ENCODE data around the gene PDK2.

PDK2 gene

GRCh38 chr17:50091918-50092285 is 3.2 kb upstream of the PDK2 start:
- TF ChIP-seq CTCF (IDR thresholded peaks at IDR 0.05; ENCODE audit: insufficient read depth, low read length, missing control alignments) = no peak
- ChIA-PET POLR2A (no interaction called here), CTCF (interaction anchor here (1.0 to 9.8 kb wide), 18 partner anchors 11 to 270 kb away, joined by 3 to 280 read pairs (median 23); partner anchors contain the start of gene SGCA)
- no peak overlapping the region for H3K4me3 ChIP-seq (ENCODE audit: low read depth, low read length)
- no peak for DNase-seq (ENCODE audit: low read depth, low spot score)

DNA sequence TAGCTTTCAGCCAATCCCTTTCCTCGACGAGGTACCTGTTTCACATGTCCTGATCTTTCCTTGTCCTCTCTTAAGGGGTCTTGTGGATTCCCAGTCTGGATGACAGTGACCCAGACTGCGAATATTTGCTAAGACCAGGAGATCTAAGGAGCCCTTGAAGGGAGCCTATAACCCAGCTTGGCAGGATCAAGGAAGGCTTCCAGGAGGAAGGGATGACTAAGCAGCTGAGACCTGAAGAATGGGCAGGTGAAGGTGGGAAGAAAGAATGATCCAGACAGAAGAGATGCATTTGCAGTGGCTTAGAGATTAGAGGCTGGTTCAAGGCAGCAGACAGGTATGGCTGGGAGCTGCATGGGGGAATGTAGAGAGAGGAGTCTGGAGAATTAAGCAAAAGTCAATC is 1.9 kb upstream of the PDK2 start:
- H3K4me3 ChIP-seq (ENCODE audit: low read depth, low read length) = no peak overlapping the region
- no peak for TF ChIP-seq CTCF (IDR thresholded peaks at IDR 0.05; ENCODE audit: insufficient read depth, low read length, missing control alignments)
- ChIA-PET POLR2A (interaction anchor here (0.7 to 1.2 kb wide), 3 partner anchors 15 to 199 kb away, joined by 4 to 5 read pairs (median 5); no protein-coding TSS in a partner anchor), CTCF (interaction anchor here (1.0 to 9.8 kb wide), 37 partner anchors 9 to 269 kb away, joined by 3 to 280 read pairs (median 14); partner anchors contain the start of gene SGCA)
- no peak for DNase-seq (ENCODE audit: low read depth, low spot score)

DNA sequence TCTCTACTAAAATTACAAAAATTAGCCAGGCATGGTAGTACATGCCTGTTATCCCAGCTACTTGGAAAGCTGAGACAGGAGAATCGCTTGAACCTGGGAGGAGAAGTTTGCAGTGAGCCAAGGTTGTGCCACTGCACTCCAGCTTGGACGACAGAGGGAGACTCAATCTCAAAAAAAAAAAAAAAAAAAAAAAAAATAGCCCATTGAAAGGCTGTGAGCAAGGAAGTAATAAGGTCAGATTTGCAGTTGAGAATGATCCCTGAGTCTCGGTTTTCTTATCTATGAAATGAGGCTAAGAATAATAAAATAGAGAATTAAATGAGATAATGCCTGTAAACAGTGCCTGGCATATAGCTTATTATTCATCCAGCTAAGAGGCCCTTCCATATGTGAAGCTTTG is 1.3 kb upstream of the PDK2 start:
- TF ChIP-seq CTCF (IDR thresholded peaks at IDR 0.05; ENCODE audit: insufficient read depth, low read length, missing control alignments) = no peak
- CTCF ChIA-PET = interaction anchor here (0.6 to 9.8 kb wide), 69 partner anchors 9 to 330 kb away, joined by 3 to 280 read pairs (median 7); partner anchors contain the start of genes FAM117A, ITGA3, SGCA and TAC4
- no peak overlapping the region for H3K4me3 ChIP-seq (ENCODE audit: low read depth, low read length)
- POLR2A ChIA-PET = interaction anchor here (0.7 to 1.3 kb wide), 5 partner anchors 15 to 198 kb away, joined by 3 to 5 read pairs (median 5); partner anchors contain the start of gene COL1A1
- DNase-seq (ENCODE audit: low read depth, low spot score) = no peak

GRCh38 chr17:50094243-50094752 is 853 bp upstream of the PDK2 start:
- CTCF ChIA-PET = interaction anchor here (0.6 to 9.8 kb wide), 83 partner anchors 8 to 330 kb away, joined by 3 to 280 read pairs (median 6); partner anchors contain the start of genes FAM117A, ITGA3, SGCA and TAC4

GRCh38 chr17:50095626-50096037 is 481 bp downstream of the PDK2 start:
- ChIA-PET POLR2A (no interaction called here), CTCF (interaction anchor here (1.3 to 9.8 kb wide), 6 partner anchors 18 to 202 kb away, joined by 3 to 100 read pairs (median 27); no protein-coding TSS in a partner anchor)
- peak overlapping the region; percentile 89 for H3K4me3 ChIP-seq (ENCODE audit: low read depth, low read length)
- no peak for TF ChIP-seq CTCF (IDR thresholded peaks at IDR 0.05; ENCODE audit: insufficient read depth, low read length, missing control alignments)
- DNase-seq (ENCODE audit: low read depth, low spot score) = no peak

More at GRCh38 chr17:50094243-50094752, 853 bp upstream of the PDK2 start:
- peak; percentile 79 for TF ChIP-seq CTCF (IDR thresholded peaks at IDR 0.05; ENCODE audit: insufficient read depth, low read length, missing control alignments)
- peak overlapping the region; percentile 58 for H3K4me3 ChIP-seq (ENCODE audit: low read depth, low read length)
- POLR2A ChIA-PET = interaction anchor here (1.0 to 1.3 kb wide), 4 partner anchors 16 to 198 kb away, joined by 3 to 5 read pairs (median 4); partner anchors contain the start of gene COL1A1
- DNase-seq (ENCODE audit: low read depth, low spot score) = no peak

GRCh38 chr17:50096092-50096491 is 941 bp downstream of the PDK2 start:
- DNase-seq (ENCODE audit: low read depth, low spot score) = no peak
- POLR2A ChIA-PET = no interaction called here
- CTCF ChIA-PET = interaction anchor here (1.3 to 9.8 kb wide), 6 partner anchors 9 to 202 kb away, joined by 3 to 100 read pairs (median 22); no protein-coding TSS in a partner anchor
- H3K4me3 ChIP-seq (ENCODE audit: low read depth, low read length) = peak overlapping the region; percentile 89
- TF ChIP-seq CTCF (IDR thresholded peaks at IDR 0.05; ENCODE audit: insufficient read depth, low read length, missing control alignments) = no peak

All from AG04449 (cell line).